Esophagus muscularis mucosa (tissue), 3 donors: ENCODE results near the gene DGCR8.

Experiments
- CTCF ChIP-seq, 3 experiments: fragments of 200-600 bp in 2 of 3; fragments of 450-650 bp in 1 of 3; sonication (generic) in 2 of 3; IDR thresholded peaks; one replicate each; pipeline ENCODE4 v1.5.1; 2017 to 2019; ENCODE audit warnings: antibody characterized with exemption in 3 of 3, mild to moderate bottlenecking in 2 of 3, moderate library complexity in 1 of 3
- POLR2A ChIP-seq: fragments of 450-650 bp; IDR thresholded peaks from one replicate; pipeline ENCODE4 v1.6.1; 2017; ENCODE audit warnings: antibody characterized with exemption, moderate library complexity, mild to moderate bottlenecking, low read depth
- POLR2AphosphoS5 ChIP-seq, 2 donors: sonication (generic); formaldehyde crosslinking; IDR thresholded peaks; one replicate each; pipeline ENCODE4 v1.6.1; 2017; ENCODE audit warnings: antibody characterized with exemption in 2 of 2

DNA sequence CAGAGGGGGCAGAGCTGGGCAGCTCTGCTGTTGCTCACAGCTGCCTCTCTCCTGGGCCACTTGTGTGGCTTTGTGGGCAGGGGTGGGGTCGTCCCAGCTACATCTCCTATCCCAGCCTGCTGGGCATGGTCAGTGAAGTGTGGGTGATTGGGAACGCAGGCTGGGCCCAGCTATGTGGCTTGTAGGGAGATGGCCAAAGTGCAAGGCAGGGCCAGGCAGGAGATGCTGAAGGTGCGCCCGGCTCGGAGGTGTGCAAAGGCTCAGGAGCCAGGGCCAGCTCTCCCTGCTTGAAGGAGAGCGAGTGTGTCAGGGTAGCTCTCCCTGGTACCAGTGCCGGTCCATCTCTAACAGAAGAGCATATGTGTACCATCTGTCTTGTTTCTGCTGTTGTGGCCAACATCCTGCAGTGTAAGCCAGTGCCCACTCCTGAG is 27.4 kb downstream of the DGCR8 start:
- no peak for TF ChIP-seq CTCF (IDR thresholded peaks at IDR 0.05)
- TF ChIP-seq POLR2A = no peak
- TF ChIP-seq POLR2AphosphoS5 (IDR thresholded peaks at IDR 0.05) = no peak
